SK-N-SH treated with all-trans-retinoic acid at 6 μM for 48 hours (cell line): ENCODE data around the gene FBXO7.

Experiments
- ATAC-seq: fragments of 200-7000 bp; cut with Tn5 transposase; 3 replicates; pipeline ENCODE4 v1.9.1; 2020; ENCODE audit warnings: mild to moderate bottlenecking, moderate library complexity
- ARNTL ChIP-seq: fragments of 450-650 bp; formaldehyde crosslinking; IDR thresholded peaks from 2 replicates; pipeline ENCODE4 v1.5.0; 2020; ENCODE audit warnings: low read depth, mild to moderate bottlenecking, moderate library complexity, borderline replicate concordance
- CSDC2 ChIP-seq: fragments of 250-450 bp; sonication (Bioruptor Pico); IDR thresholded peaks from 2 replicates; pipeline ENCODE4 v1.5.0; 2020; ENCODE audit warnings: mild to moderate bottlenecking, moderate library complexity
- CSRNP3 ChIP-seq: fragments of 250-450 bp; sonication (Bioruptor Pico); IDR thresholded peaks from 2 replicates; pipeline ENCODE4 v1.5.1; 2021; ENCODE audit warnings: mild to moderate bottlenecking, moderate library complexity
- ESRRG ChIP-seq: fragments of 250-450 bp; sonication (Bioruptor Pico); IDR thresholded peaks from 2 replicates; pipeline ENCODE4 v1.6.1; 2021; ENCODE audit warnings: mild to moderate bottlenecking
- GLIS3 ChIP-seq: fragments of 250-450 bp; sonication (Bioruptor Pico); IDR thresholded peaks from 2 replicates; pipeline ENCODE4 v1.5.0; 2020; ENCODE audit warnings: mild to moderate bottlenecking, moderate library complexity
- ISL1 ChIP-seq: fragments of 250-450 bp; sonication (Bioruptor Pico); IDR thresholded peaks from 2 replicates; pipeline ENCODE4 v2.1.2; 2022; ENCODE audit warnings: mild to moderate bottlenecking, moderate library complexity
- OSR1 ChIP-seq: fragments of 250-450 bp; sonication (Bioruptor Pico); IDR thresholded peaks from 2 replicates; pipeline ENCODE4 v1.8.0; 2022; ENCODE audit warnings: moderate library complexity, mild to moderate bottlenecking, inconsistent platforms
- POU6F1 ChIP-seq: fragments of 250-450 bp; sonication (Bioruptor Pico); IDR thresholded peaks from 2 replicates; pipeline ENCODE4 v1.8.0; 2021; ENCODE audit warnings: low read depth, mild to moderate bottlenecking, moderate library complexity, borderline replicate concordance
- PPARA ChIP-seq: fragments of 250-450 bp; sonication (Bioruptor Pico); IDR thresholded peaks from 2 replicates; pipeline ENCODE4 v1.5.0; 2020; ENCODE audit warnings: mild to moderate bottlenecking, borderline replicate concordance
- RARB ChIP-seq: fragments of 250-450 bp; sonication (Bioruptor Pico); IDR thresholded peaks from 2 replicates; pipeline ENCODE4 v1.8.0; 2021; ENCODE audit warnings: mild to moderate bottlenecking, moderate library complexity
- SNAI2 ChIP-seq: fragments of 250-450 bp; sonication (Bioruptor Pico); IDR thresholded peaks from 2 replicates; pipeline ENCODE4 v1.5.0; 2020; ENCODE audit warnings: mild to moderate bottlenecking, moderate library complexity
- TCF4 ChIP-seq: fragments of 250-450 bp; sonication (Bioruptor Pico); IDR thresholded peaks from 2 replicates; pipeline ENCODE4 v1.8.0; 2021; ENCODE audit warnings: mild to moderate bottlenecking, moderate library complexity, borderline replicate concordance
- TOX ChIP-seq: fragments of 250-450 bp; sonication (Bioruptor Pico); IDR thresholded peaks from 2 replicates; pipeline ENCODE4 v1.8.0; 2021; ENCODE audit warnings: mild to moderate bottlenecking, moderate library complexity, borderline replicate concordance
- TSHZ2 ChIP-seq: fragments of 250-450 bp; sonication (Bioruptor Pico); IDR thresholded peaks from 2 replicates; pipeline ENCODE4 v1.5.0; 2020; ENCODE audit warnings: mild to moderate bottlenecking, moderate library complexity
- ZC3H10 ChIP-seq: fragments of 250-450 bp; sonication (Bioruptor Pico); IDR thresholded peaks from 2 replicates; pipeline ENCODE4 v1.5.1; 2021; ENCODE audit warnings: mild to moderate bottlenecking, moderate library complexity
- ZFP3 ChIP-seq: fragments of 250-450 bp; sonication (Bioruptor Pico); IDR thresholded peaks from 2 replicates; pipeline ENCODE4 v1.5.0; 2020; ENCODE audit warnings: mild to moderate bottlenecking, moderate library complexity
- ZFP30 ChIP-seq: fragments of 450-650 bp; formaldehyde crosslinking; IDR thresholded peaks from 2 replicates; pipeline ENCODE4 v1.5.0; 2022; ENCODE audit warnings: mild to moderate bottlenecking, moderate library complexity
- ZNF565 ChIP-seq: fragments of 450-650 bp; formaldehyde crosslinking; conservative IDR thresholded peaks from 2 replicates; pipeline ENCODE4 v1.5.0; 2020; ENCODE audit warnings: low read depth, mild to moderate bottlenecking, moderate library complexity
- ZNF70 ChIP-seq: fragments of 450-650 bp; formaldehyde crosslinking; IDR thresholded peaks from 2 replicates; pipeline ENCODE4 v1.5.0; 2020; ENCODE audit warnings: mild to moderate bottlenecking, moderate library complexity
- ZNF8 ChIP-seq: fragments of 450-650 bp; formaldehyde crosslinking; IDR thresholded peaks from 2 replicates; pipeline ENCODE4 v1.5.0; 2020; ENCODE audit warnings: mild to moderate bottlenecking, moderate library complexity
- TF ChIP-seq, protein P1 (sequence below): fragments of 250-450 bp; sonication (Bioruptor Pico); IDR thresholded peaks from 2 replicates; pipeline ENCODE4 v1.5.1; 2020; ENCODE audit warnings: low read depth, mild to moderate bottlenecking, moderate library complexity
- TF ChIP-seq, protein P2 (sequence below): fragments of 250-450 bp; sonication (Bioruptor Pico); IDR thresholded peaks from 2 replicates; pipeline ENCODE4 v1.8.0; 2020; ENCODE audit warnings: mild to moderate bottlenecking, moderate library complexity, borderline replicate concordance

FBXO7 gene

GRCh38 chr22:32490279-32490678, 15.7 kb downstream of the FBXO7 start:
- no peak for TF ChIP-seq ZFP3
- TF ChIP-seq, all 23 proteins: peak for 0
- no peak for ATAC-seq

GRCh38 chr22:32492111-32492510, 17.5 kb downstream of the FBXO7 start:
- TF ChIP-seq CSDC2 = no peak
- no peak for TF ChIP-seq ZFP30 (CRISPR knock-in tag)
- no peak for TF ChIP-seq ZNF8
- TF ChIP-seq RARB = no peak
- TF ChIP-seq, protein P1, sequence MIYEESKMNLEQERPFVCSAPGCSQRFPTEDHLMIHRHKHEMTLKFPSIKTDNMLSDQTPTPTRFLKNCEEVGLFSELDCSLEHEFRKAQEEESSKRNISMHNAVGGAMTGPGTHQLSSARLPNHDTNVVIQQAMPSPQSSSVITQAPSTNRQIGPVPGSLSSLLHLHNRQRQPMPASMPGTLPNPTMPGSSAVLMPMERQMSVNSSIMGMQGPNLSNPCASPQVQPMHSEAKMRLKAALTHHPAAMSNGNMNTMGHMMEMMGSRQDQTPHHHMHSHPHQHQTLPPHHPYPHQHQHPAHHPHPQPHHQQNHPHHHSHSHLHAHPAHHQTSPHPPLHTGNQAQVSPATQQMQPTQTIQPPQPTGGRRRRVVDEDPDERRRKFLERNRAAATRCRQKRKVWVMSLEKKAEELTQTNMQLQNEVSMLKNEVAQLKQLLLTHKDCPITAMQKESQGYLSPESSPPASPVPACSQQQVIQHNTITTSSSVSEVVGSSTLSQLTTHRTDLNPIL (CRISPR knock-in tag) = no peak
- TF ChIP-seq ZC3H10 (CRISPR knock-in tag) = no peak
- no peak for TF ChIP-seq GLIS3 (CRISPR knock-in tag)
- no peak for TF ChIP-seq TSHZ2 (CRISPR knock-in tag)
- no peak for TF ChIP-seq TOX (CRISPR knock-in tag)
- TF ChIP-seq PPARA (CRISPR knock-in tag) = no peak
- TF ChIP-seq ZFP3 = no peak
- TF ChIP-seq TCF4 (CRISPR knock-in tag) = no peak
- no peak for TF ChIP-seq ZNF565 (CRISPR knock-in tag)
- no peak for TF ChIP-seq CSRNP3 (CRISPR knock-in tag)
- TF ChIP-seq ARNTL (CRISPR knock-in tag) = no peak
- no peak for TF ChIP-seq ESRRG (CRISPR knock-in tag)
- TF ChIP-seq OSR1 (CRISPR knock-in tag) = no peak
- TF ChIP-seq ZNF70 (CRISPR knock-in tag) = no peak
- TF ChIP-seq, protein P2, sequence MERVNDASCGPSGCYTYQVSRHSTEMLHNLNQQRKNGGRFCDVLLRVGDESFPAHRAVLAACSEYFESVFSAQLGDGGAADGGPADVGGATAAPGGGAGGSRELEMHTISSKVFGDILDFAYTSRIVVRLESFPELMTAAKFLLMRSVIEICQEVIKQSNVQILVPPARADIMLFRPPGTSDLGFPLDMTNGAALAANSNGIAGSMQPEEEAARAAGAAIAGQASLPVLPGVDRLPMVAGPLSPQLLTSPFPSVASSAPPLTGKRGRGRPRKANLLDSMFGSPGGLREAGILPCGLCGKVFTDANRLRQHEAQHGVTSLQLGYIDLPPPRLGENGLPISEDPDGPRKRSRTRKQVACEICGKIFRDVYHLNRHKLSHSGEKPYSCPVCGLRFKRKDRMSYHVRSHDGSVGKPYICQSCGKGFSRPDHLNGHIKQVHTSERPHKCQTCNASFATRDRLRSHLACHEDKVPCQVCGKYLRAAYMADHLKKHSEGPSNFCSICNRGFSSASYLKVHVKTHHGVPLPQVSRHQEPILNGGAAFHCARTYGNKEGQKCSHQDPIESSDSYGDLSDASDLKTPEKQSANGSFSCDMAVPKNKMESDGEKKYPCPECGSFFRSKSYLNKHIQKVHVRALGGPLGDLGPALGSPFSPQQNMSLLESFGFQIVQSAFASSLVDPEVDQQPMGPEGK (CRISPR knock-in tag) = no peak
- TF ChIP-seq ISL1 (CRISPR knock-in tag) = no peak
- no peak for ATAC-seq

DNA sequence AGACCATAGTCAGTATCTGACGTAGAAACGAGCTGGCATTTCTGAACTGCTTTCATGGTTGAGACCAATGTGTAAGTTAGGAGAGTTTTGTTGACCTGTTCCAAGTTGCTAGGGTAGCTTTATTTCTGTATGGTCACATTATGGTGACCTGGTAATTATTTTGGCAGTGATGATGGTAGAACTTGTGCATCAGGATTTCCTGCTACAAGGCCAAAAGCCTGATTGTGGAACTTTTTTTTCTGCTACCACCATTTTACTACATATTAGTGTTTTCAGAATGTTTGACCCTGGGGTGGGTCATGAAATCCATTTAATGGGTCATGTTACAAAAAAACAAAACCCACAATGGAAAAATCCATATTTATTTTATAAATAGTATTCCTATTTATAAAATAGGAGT, 18.9 kb downstream of the FBXO7 start:
- TF ChIP-seq ZNF8 = no peak
- no peak for TF ChIP-seq RARB
- TF ChIP-seq, protein P2 (CRISPR knock-in tag) = no peak
- no peak for TF ChIP-seq ARNTL (CRISPR knock-in tag)
- TF ChIP-seq, protein P1 (CRISPR knock-in tag) = no peak
- TF ChIP-seq TCF4 (CRISPR knock-in tag) = no peak
- TF ChIP-seq CSRNP3 (CRISPR knock-in tag) = no peak
- TF ChIP-seq SNAI2 (CRISPR knock-in tag) = no peak
- no peak for TF ChIP-seq ZNF70 (CRISPR knock-in tag)
- no peak for TF ChIP-seq ZC3H10 (CRISPR knock-in tag)
- no peak for TF ChIP-seq ZFP3
- no peak for TF ChIP-seq ZFP30 (CRISPR knock-in tag)
- no peak for TF ChIP-seq POU6F1 (CRISPR knock-in tag)
- TF ChIP-seq PPARA (CRISPR knock-in tag) = no peak
- TF ChIP-seq CSDC2 = no peak
- no peak for ATAC-seq
